ENCODE measurements around the gene CLMP. TPM values are rescaled to one million over a fixed set of nuclear protein-coding genes. Genes with fewer than 3 reads are reported as not detected.

The CLMP gene
- total RNA-seq, 1 experiment from 2014 or later, result 5.4 TPM

DNA sequence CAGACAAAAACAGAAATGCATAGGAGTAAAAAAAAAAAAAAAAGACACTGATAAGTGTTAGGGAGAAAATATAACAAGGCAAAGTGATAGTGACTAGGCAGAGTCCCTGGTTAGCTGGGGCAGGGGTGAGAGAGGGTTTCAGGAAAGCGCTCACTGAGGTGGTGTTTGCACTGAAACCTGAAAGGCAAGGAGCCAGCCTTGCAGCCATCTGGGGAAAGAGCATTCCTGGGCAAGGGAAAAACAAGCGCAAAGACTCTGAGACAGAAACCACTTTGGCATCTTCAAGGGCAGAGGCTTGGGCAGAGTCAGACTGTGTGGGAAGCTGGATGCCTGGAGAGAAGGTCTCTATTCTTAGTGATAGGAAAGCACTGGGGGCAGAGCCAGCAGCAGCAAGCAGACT, 14.5 kb downstream of the CLMP start:
- no peaks in the 10 kb centered on the region for H3K36me3 ChIP-seq (ENCODE audit: low read depth)
- intact Hi-C loops (cut with micrococcal nuclease; ENCODE audit: unreplicated experiment), result loop anchor here (5.0 to 10.0 kb wide), 2 partner anchors 33 to 66 kb away; no protein-coding TSS in a partner anchor
- 0 out of 2 replicates have a peak, but pooled peaks cover 4% of the 10 kb centered on the region for H3K9me3 ChIP-seq (ENCODE audit: insufficient read depth, low read depth)
- peak in 1 of 2 experiments; percentile 76 for DNase-seq
- peaks cover 27% of the 10 kb centered on the region for H3K79me2 ChIP-seq (ENCODE audit: low read depth)
- H3K9me2 ChIP-seq (ENCODE audit: insufficient read depth), result no peaks in the 10 kb centered on the region
- H2AFZ ChIP-seq, result no peak overlapping the region
- peak overlapping the region; percentile 87 for H3K27ac ChIP-seq
- H3K4me1 ChIP-seq (replicated peaks; ENCODE audit: insufficient read depth), result peaks cover 71% of the 10 kb centered on the region
- H3F3A ChIP-seq (ENCODE audit: insufficient read depth, low read depth), result peaks cover 34% of the 10 kb centered on the region
- H3K27me3 ChIP-seq (ENCODE audit: insufficient read depth, low read depth), result no peaks in the 10 kb centered on the region
- no TSS peak for BruUV-seq (replicated peaks)
- no peaks in the 10 kb centered on the region for H4K20me1 ChIP-seq (ENCODE audit: insufficient read depth)
- H3K4me3 ChIP-seq, result no peak overlapping the region
- POLR2A ChIA-PET (ENCODE audit: unreplicated experiment), result no interaction called here
- H3K4me2 ChIP-seq, result peak overlapping the region; percentile 29
- no peak for TF ChIP-seq EZH2 (IDR thresholded peaks at IDR 0.05; ENCODE audit: low read depth)
- no peak for TF ChIP-seq CTCF (conservative IDR thresholded peaks at IDR 0.05)
- CTCF ChIA-PET, result interaction anchor here (0.5 kb wide), 1 partner anchor 307 kb away, joined by 3 read pairs; no protein-coding TSS in a partner anchor

- POLR2A ChIA-PET (ENCODE audit: unreplicated experiment), result no interaction called here
Measured at GRCh38 chr11:123180166-123180565, 14.9 kb downstream of the CLMP start.

GRCh38 chr11:123179586-123179985, 15.5 kb downstream of the CLMP start:
- H3K79me2 ChIP-seq (ENCODE audit: low read depth), result peaks cover 28% of the 10 kb centered on the region
- peak overlapping the region; percentile 87 for H3K27ac ChIP-seq
- CTCF ChIA-PET, result no interaction called here
- intact Hi-C loops (cut with micrococcal nuclease; ENCODE audit: unreplicated experiment), result no loop called here
- no peaks in the 10 kb centered on the region for H3K27me3 ChIP-seq (ENCODE audit: insufficient read depth, low read depth)
- H3K9me3 ChIP-seq (ENCODE audit: insufficient read depth, low read depth), result 0 out of 2 replicates have a peak, but pooled peaks cover 4% of the 10 kb centered on the region
- H2AFZ ChIP-seq, result no peak overlapping the region
- no peaks in the 10 kb centered on the region for H4K20me1 ChIP-seq (ENCODE audit: insufficient read depth)
- DNase-seq, result no peak
- TF ChIP-seq CTCF (conservative IDR thresholded peaks at IDR 0.05) (no peak), EZH2 (IDR thresholded peaks at IDR 0.05; ENCODE audit: low read depth) (no peak)
- BruUV-seq (replicated peaks), result no TSS peak
- peaks cover 71% of the 10 kb centered on the region for H3K4me1 ChIP-seq (replicated peaks; ENCODE audit: insufficient read depth)
- H3K4me3 ChIP-seq, result no peak overlapping the region
- POLR2A ChIA-PET (ENCODE audit: unreplicated experiment), result no interaction called here
- H3K4me2 ChIP-seq, result peak overlapping the region; percentile 28
- no peaks in the 10 kb centered on the region for H3K36me3 ChIP-seq (ENCODE audit: low read depth)
- H3K9me2 ChIP-seq (ENCODE audit: insufficient read depth), result no peaks in the 10 kb centered on the region
- H3F3A ChIP-seq (ENCODE audit: insufficient read depth, low read depth), result peaks cover 44% of the 10 kb centered on the region

More at GRCh38 chr11:123180166-123180565, 14.9 kb downstream of the CLMP start:
- Histone ChIP-seq H3K4me1 (replicated peaks; ENCODE audit: insufficient read depth) (peaks cover 71% of the 10 kb centered on the region), H3K4me3 (no peak overlapping the region), H3K27ac (peak overlapping the region; percentile 87), H2AFZ (no peak overlapping the region), H3K9me2 (ENCODE audit: insufficient read depth) (no peaks in the 10 kb centered on the region), H3K79me2 (ENCODE audit: low read depth) (peaks cover 28% of the 10 kb centered on the region), H4K20me1 (ENCODE audit: insufficient read depth) (no peaks in the 10 kb centered on the region), H3F3A (ENCODE audit: insufficient read depth, low read depth) (peaks cover 38% of the 10 kb centered on the region), H3K36me3 (ENCODE audit: low read depth) (no peaks in the 10 kb centered on the region), H3K27me3 (ENCODE audit: insufficient read depth, low read depth) (no peaks in the 10 kb centered on the region), H3K9me3 (ENCODE audit: insufficient read depth, low read depth) (0 out of 2 replicates have a peak, but pooled peaks cover 4% of the 10 kb centered on the region), H3K4me2 (peak overlapping the region; percentile 29)
- no peak for TF ChIP-seq EZH2 (IDR thresholded peaks at IDR 0.05; ENCODE audit: low read depth)
- peak in 1 of 2 experiments; percentile 82 for DNase-seq
- intact Hi-C loops (cut with micrococcal nuclease; ENCODE audit: unreplicated experiment), result loop anchor here (5.0 to 10.0 kb wide), 2 partner anchors 33 to 65 kb away; no protein-coding TSS in a partner anchor
- CTCF ChIA-PET, result interaction anchor here (0.5 kb wide), 1 partner anchor 307 kb away, joined by 3 read pairs; no protein-coding TSS in a partner anchor
- no TSS peak for BruUV-seq (replicated peaks)
